HG03025 (cell line): ENCODE data around the gene DIAPH3.

Source experiments
- ATAC-seq: cut with Tn5 transposase; IDR thresholded peaks from one replicate; pipeline ENCODE4 v1.9.1; 2021; ENCODE audit warnings: mild to moderate bottlenecking, moderate library complexity; ENCODE audit not compliant: unreplicated experiment, low FRiP score

The DIAPH3 gene

GRCh38 chr13:59976856-59977255 lies 186.9 kb downstream of the DIAPH3 start:
- ATAC-seq = no peak

GRCh38 chr13:59975807-59976435 lies 187.8 kb downstream of the DIAPH3 start:
- no peak for ATAC-seq

- no peak for ATAC-seq
These were observed 192.9 kb downstream of the DIAPH3 start for GRCh38 chr13:59970847-59971246.

- ATAC-seq = no peak
These were observed 199.9 kb downstream of the DIAPH3 start for GRCh38 chr13:59963827-59964226.

- no peak for ATAC-seq
These were observed 200.3 kb downstream of the DIAPH3 start for GRCh38 chr13:59963383-59963782.

- ATAC-seq = no peak
These were observed 201.4 kb downstream of the DIAPH3 start for GRCh38 chr13:59962343-59962742.

- ATAC-seq = no peak
These were observed 203.0 kb downstream of the DIAPH3 start for GRCh38 chr13:59960683-59961082.

GRCh38 chr13:59957438-59957837 lies 206.3 kb downstream of the DIAPH3 start:
- ATAC-seq = no peak

- no peak for ATAC-seq
These were observed 209.1 kb downstream of the DIAPH3 start for GRCh38 chr13:59954601-59955000.

GRCh38 chr13:59951011-59951410 lies 212.7 kb downstream of the DIAPH3 start:
- ATAC-seq = no peak

- no peak for ATAC-seq
These were observed 213.5 kb downstream of the DIAPH3 start for GRCh38 chr13:59950266-59950665.

- no peak for ATAC-seq
These were observed 215.0 kb downstream of the DIAPH3 start for GRCh38 chr13:59948686-59949085.

- ATAC-seq = no peak
These were observed 216.8 kb downstream of the DIAPH3 start for GRCh38 chr13:59946944-59947343.

- no peak for ATAC-seq
These were observed 232.1 kb downstream of the DIAPH3 start for GRCh38 chr13:59931621-59932020.

GRCh38 chr13:59924256-59924655 lies 239.5 kb downstream of the DIAPH3 start:
- no peak for ATAC-seq

- no peak for ATAC-seq
These were observed 248.5 kb downstream of the DIAPH3 start for GRCh38 chr13:59915252-59915651.

GRCh38 chr13:59914556-59914955 lies 249.2 kb downstream of the DIAPH3 start:
- no peak for ATAC-seq

GRCh38 chr13:59906413-59907049 lies 257.2 kb downstream of the DIAPH3 start:
- no peak for ATAC-seq

GRCh38 chr13:59901191-59901590 lies 262.5 kb downstream of the DIAPH3 start:
- ATAC-seq = no peak

- no peak for ATAC-seq
These were observed 265.7 kb downstream of the DIAPH3 start for GRCh38 chr13:59898066-59898465.

- no peak for ATAC-seq
These were observed 270.5 kb downstream of the DIAPH3 start for GRCh38 chr13:59893266-59893665.

GRCh38 chr13:59891053-59891452 lies 272.7 kb downstream of the DIAPH3 start:
- ATAC-seq = no peak
